Keratinocyte (primary cell): Measurements from ENCODE around the gene ARHGEF33. TPM values are rescaled to one million over a fixed set of nuclear protein-coding genes. Genes with fewer than 3 reads are reported as not detected.

Experiments
- DNase-seq: peaks from one replicate; pipeline ENCODE4 v3.0.0-alpha.2; 2011; ENCODE audit warnings: low read depth, missing footprints, low spot score
- FAIRE-seq: peaks from 2 replicates; lab custom pipeline; 2011; peaks lifted over from hg19 to GRCh38; lab: Jason Lieb, UNC
- H2AFZ ChIP-seq: 2 replicates; pipeline ENCODE4 v1.6.0; 2012; ENCODE audit warnings: low read length, control low read depth, inconsistent platforms; ENCODE audit not compliant: control insufficient read depth
- H3K27ac ChIP-seq: 2 replicates; pipeline ENCODE4 v1.5.1; 2011; ENCODE audit warnings: low read length; ENCODE audit not compliant: control insufficient read depth, insufficient read depth
- H3K27me3 ChIP-seq: 3 replicates; pipeline ENCODE4 v1.6.0; 2011; ENCODE audit warnings: low read length; ENCODE audit not compliant: control insufficient read depth, insufficient read depth; ENCODE audit errors: extremely low read depth
- H3K36me3 ChIP-seq, 2 experiments: 2 replicates in 1 of 2; 3 replicates in 1 of 2; pipeline ENCODE4 v1.5.1; 2011; ENCODE audit warnings: low read length in 2 of 2, mild to moderate bottlenecking in 1 of 2; ENCODE audit not compliant: control insufficient read depth in 2 of 2, insufficient read depth in 2 of 2; ENCODE audit errors: extremely low read depth in 1 of 2
- H3K4me1 ChIP-seq: 3 replicates; pipeline ENCODE4 v1.5.1; 2011; ENCODE audit warnings: low read length; ENCODE audit not compliant: control insufficient read depth, insufficient read depth; ENCODE audit errors: extremely low read depth
- H3K4me2 ChIP-seq: 3 replicates; pipeline ENCODE4 v1.6.0; 2011; ENCODE audit warnings: low read depth, low read length; ENCODE audit not compliant: control insufficient read depth, insufficient read depth; ENCODE audit errors: extremely low read depth
- H3K4me3 ChIP-seq, 3 experiments: fragments of 200-600 bp in 1 of 3; sonication (generic) in 1 of 3; 2 replicates in 2 of 3; 3 replicates in 1 of 3; pipeline ENCODE4 v1.5.1; 2011 to 2016; ENCODE audit warnings: low read length in 3 of 3, mild to moderate bottlenecking in 3 of 3, control low read depth in 2 of 3, inconsistent platforms in 1 of 3, low read depth in 1 of 3, mixed read lengths in 1 of 3, mixed run types in 1 of 3, moderate library complexity in 1 of 3; ENCODE audit not compliant: control insufficient read depth in 2 of 3, insufficient read depth in 2 of 3; ENCODE audit errors: extremely low read depth in 1 of 3
- H3K79me2 ChIP-seq: 2 replicates; pipeline ENCODE4 v1.6.0; 2012; ENCODE audit warnings: low read length; ENCODE audit not compliant: control insufficient read depth, insufficient read depth
- H3K9ac ChIP-seq: 3 replicates; pipeline ENCODE4 v1.6.0; 2011; ENCODE audit warnings: low read length; ENCODE audit not compliant: control insufficient read depth, insufficient read depth; ENCODE audit errors: extremely low read depth
- H3K9me1 ChIP-seq: 3 replicates; pipeline ENCODE4 v1.6.0; 2011; ENCODE audit warnings: low read length; ENCODE audit not compliant: control insufficient read depth, insufficient read depth; ENCODE audit errors: extremely low read depth
- H3K9me3 ChIP-seq: 2 replicates; pipeline ENCODE4 v1.5.1; 2012; ENCODE audit warnings: low read depth, low read length; ENCODE audit not compliant: control insufficient read depth
- H4K20me1 ChIP-seq: 3 replicates; pipeline ENCODE4 v1.6.0; 2011; ENCODE audit warnings: low read length; ENCODE audit not compliant: control insufficient read depth, insufficient read depth; ENCODE audit errors: extremely low read depth
- EZH2 ChIP-seq: IDR thresholded peaks from one replicate; pipeline ENCODE4 v1.6.1; 2012; ENCODE audit warnings: inconsistent platforms, mild to moderate bottlenecking, low read length, moderate library complexity
- dilution Hi-C: fragments of 300-500 bp; cut with MboI; formaldehyde crosslinking; loops from one replicate; pipeline ENCODE4 v1.7.0; 2020; ENCODE audit warnings: low sequenced_read_pairs; ENCODE audit not compliant: extremely low pct_ligation_motif_present
- polyA plus RNA-seq, 5 experiments: library from polyadenylated mRNA; depleted of rRNA in 3 of 5; stranded (reverse) in 3 of 5; stranded (forward) in 1 of 5; unstranded in 1 of 5; fragments of >200 nt; gene quantifications; 1 replicate in 1 of 5; 2 replicates in 3 of 5; 3 replicates in 1 of 5; pipeline versions ENCODE4 v1.2.1 to v1.2.3, GENCODE V29; 2011 to 2012; ENCODE audit warnings: missing spikeins in 2 of 5, low read depth in 1 of 5, low replicate concordance in 1 of 5
- TF ChIP-seq, protein P1 (sequence below), 3 experiments: IDR thresholded peaks in 1 of 3; conservative IDR thresholded peaks in 1 of 3; optimal IDR thresholded peaks in 1 of 3; 2 replicates in 2 of 3; 3 replicates in 1 of 3; pipeline versions ENCODE3 to v1.5.1; 2011; ENCODE audit warnings: low read length in 3 of 3, mild to moderate bottlenecking in 3 of 3, moderate library complexity in 2 of 3, control low read depth in 1 of 3, inconsistent platforms in 1 of 3; ENCODE audit not compliant: insufficient read depth in 2 of 3; ENCODE audit errors: extremely low read depth in 1 of 3

The ARHGEF33 gene
- polyA plus RNA-seq, 1 donor (not counting 4 experiments of a cell fraction or from before 2014, with no cell fraction given): 0.09 TPM

GRCh38 chr2:38982498-38982897, 92.8 kb downstream of the ARHGEF33 start:
- DNase-seq: no peak
- Histone ChIP-seq H3K9me1 (no peaks in the 10 kb centered on the region), H3K79me2 (no peaks in the 10 kb centered on the region), H3K4me3 (no peak overlapping the region), H3K36me3 (peaks cover 7 to 14% of the 10 kb centered on the region in 2 experiments), H3K4me1 (no peaks in the 10 kb centered on the region), H3K9ac (no peak overlapping the region), H3K4me2 (no peak overlapping the region), H3K27me3 (no peaks in the 10 kb centered on the region), H3K9me3 (no peaks in the 10 kb centered on the region), H4K20me1 (no peaks in the 10 kb centered on the region), H2AFZ (no peak overlapping the region), H3K27ac (no peak overlapping the region)
- FAIRE-seq: no peak
- dilution Hi-C loops: no loop called here
- TF ChIP-seq, protein P1, sequence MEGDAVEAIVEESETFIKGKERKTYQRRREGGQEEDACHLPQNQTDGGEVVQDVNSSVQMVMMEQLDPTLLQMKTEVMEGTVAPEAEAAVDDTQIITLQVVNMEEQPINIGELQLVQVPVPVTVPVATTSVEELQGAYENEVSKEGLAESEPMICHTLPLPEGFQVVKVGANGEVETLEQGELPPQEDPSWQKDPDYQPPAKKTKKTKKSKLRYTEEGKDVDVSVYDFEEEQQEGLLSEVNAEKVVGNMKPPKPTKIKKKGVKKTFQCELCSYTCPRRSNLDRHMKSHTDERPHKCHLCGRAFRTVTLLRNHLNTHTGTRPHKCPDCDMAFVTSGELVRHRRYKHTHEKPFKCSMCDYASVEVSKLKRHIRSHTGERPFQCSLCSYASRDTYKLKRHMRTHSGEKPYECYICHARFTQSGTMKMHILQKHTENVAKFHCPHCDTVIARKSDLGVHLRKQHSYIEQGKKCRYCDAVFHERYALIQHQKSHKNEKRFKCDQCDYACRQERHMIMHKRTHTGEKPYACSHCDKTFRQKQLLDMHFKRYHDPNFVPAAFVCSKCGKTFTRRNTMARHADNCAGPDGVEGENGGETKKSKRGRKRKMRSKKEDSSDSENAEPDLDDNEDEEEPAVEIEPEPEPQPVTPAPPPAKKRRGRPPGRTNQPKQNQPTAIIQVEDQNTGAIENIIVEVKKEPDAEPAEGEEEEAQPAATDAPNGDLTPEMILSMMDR (optimal IDR thresholded peaks at IDR 0.05 in 1 of 3, IDR thresholded peaks at IDR 0.05 in 1 of 3, conservative IDR thresholded peaks at IDR 0.05 in 1 of 3; ENCODE audit: extremely low read depth in 1 of 3, insufficient read depth in 2 of 3, low read length in 3 of 3): no peak
- TF ChIP-seq EZH2: no peak

DNA sequence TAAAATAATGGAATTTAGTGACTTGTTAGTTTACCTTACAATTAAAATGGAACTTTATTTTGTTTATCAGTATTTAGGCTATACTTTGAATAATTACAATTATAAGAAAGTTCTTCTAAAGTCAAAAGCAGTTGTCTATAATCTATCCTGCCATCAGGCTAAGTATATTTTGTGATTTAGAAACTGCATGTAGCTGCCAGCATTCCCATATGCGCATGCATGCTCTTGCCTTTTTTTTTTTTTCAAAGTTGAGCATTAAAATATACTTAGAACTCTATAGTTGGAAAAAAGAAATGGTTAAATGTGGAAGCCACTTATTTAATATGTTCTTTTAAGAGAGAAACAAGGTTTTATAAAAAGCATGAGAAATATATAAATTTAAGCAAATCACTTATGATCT, 99.0 kb downstream of the ARHGEF33 start:
- Histone ChIP-seq H3K4me3 (no peak overlapping the region), H3K9ac (no peak overlapping the region), H3K79me2 (no peaks in the 10 kb centered on the region), H3K27ac (no peak overlapping the region), H3K27me3 (no peaks in the 10 kb centered on the region), H4K20me1 (no peaks in the 10 kb centered on the region), H3K9me1 (no peaks in the 10 kb centered on the region), H2AFZ (no peak overlapping the region), H3K4me1 (no peaks in the 10 kb centered on the region), H3K9me3 (no peaks in the 10 kb centered on the region), H3K36me3 (peaks cover 7 to 14% of the 10 kb centered on the region in 2 experiments), H3K4me2 (no peak overlapping the region)
- no peak for TF ChIP-seq EZH2
- TF ChIP-seq, protein P1 (optimal IDR thresholded peaks at IDR 0.05 in 1 of 3, IDR thresholded peaks at IDR 0.05 in 1 of 3, conservative IDR thresholded peaks at IDR 0.05 in 1 of 3; ENCODE audit: extremely low read depth in 1 of 3, insufficient read depth in 2 of 3, low read length in 3 of 3): no peak
- FAIRE-seq: no peak
- no peak for DNase-seq
- dilution Hi-C loops: no loop called here
